NCI-H187 (cell line): Measurements from ENCODE around the gene SCNN1G.
"Not testable (repeated sequence)": the region's sequence is repeated elsewhere in the genome, so short reads cannot be mapped to it uniquely, and the experiment has no call there.

Source experiments
- DNase-seq, 2 experiments: peaks; one replicate each; lab custom pipeline; 2025; lab: John Stamatoyannopoulos, UW

The SCNN1G gene, protein sequence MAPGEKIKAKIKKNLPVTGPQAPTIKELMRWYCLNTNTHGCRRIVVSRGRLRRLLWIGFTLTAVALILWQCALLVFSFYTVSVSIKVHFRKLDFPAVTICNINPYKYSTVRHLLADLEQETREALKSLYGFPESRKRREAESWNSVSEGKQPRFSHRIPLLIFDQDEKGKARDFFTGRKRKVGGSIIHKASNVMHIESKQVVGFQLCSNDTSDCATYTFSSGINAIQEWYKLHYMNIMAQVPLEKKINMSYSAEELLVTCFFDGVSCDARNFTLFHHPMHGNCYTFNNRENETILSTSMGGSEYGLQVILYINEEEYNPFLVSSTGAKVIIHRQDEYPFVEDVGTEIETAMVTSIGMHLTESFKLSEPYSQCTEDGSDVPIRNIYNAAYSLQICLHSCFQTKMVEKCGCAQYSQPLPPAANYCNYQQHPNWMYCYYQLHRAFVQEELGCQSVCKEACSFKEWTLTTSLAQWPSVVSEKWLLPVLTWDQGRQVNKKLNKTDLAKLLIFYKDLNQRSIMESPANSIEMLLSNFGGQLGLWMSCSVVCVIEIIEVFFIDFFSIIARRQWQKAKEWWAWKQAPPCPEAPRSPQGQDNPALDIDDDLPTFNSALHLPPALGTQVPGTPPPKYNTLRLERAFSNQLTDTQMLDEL

DNA sequence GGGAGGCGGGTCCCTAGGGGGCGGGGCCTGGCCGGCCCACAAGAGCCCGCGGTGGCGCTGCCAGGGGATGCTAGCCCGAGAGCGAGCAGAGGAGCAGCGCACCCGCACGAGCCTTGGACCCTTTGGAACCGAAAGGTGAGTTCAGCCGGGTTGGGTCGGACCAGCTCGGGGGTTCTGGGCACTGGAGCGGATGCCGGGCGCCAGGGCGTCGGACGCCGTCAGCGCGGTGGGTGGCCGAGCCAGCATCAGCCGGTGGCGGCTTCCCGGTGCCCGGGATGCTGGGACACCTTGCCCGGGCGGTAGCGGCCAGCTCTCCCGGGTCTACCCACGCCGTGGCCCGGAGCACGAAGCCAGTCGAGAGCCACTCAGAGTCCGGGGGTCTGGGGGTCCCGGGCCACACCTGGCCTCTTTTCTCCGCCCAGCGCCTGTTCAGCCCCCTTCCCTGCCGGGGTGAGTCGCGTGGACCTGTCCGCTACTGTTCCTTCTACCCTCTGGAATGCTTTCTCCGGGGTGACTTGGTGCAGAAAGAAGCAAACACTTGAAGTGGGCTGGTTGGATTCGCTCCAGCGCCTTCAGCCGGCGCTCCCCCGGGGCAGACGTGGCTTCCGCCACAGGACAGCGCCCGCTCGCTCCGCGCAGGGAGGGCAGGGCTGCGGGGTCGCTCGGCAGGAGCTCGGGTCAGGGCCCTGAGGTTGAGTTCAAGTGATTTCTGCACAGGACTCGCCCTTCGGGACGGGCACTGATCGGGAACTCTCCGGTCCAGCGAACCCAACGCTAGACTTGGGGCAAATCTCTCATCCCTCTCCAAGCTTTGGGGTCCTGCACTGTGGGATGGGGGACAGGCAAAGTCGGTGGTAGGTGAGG lies at the start of gene SCNN1G:
SCNN1G (plus strand) TSS at position 67 of the 864 bp plus-strand sequence. CDS start 3,527 bp downstream, outside the sequence.
- DNase-seq: peak; percentile 24 to 31

DNA sequence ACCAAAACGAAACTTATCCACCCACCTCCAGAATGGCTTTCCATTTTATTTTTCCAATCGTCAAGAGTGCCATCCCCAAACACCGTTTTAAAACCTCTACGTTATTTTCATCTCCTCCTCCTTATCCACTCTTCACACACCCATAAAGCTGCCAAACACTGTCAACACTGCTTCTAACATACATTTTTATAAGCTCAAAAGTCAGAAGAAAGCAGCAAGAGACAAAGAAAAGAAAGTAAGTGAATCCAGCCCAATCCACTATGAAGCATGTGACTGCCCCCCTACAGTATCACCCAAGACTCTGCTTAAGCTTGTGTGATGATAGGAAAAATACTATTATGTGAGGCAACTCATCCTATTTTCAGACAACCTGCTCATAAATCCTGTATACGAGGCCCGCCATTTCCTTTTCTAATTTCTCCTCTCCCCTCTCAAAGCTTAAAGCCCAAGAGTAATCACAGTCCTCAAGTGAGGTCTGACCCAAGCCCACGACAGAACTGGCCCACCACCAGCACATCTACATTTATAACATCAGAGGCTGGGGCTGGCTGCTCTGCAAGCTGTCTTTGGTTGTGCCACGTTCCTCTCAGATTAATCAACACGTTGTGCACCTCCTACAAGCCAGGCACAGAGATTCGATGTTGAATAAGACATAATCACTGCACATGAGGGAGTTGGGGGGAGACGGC lies 49.6 kb upstream of the SCNN1G start:
- no peak for DNase-seq

DNA sequence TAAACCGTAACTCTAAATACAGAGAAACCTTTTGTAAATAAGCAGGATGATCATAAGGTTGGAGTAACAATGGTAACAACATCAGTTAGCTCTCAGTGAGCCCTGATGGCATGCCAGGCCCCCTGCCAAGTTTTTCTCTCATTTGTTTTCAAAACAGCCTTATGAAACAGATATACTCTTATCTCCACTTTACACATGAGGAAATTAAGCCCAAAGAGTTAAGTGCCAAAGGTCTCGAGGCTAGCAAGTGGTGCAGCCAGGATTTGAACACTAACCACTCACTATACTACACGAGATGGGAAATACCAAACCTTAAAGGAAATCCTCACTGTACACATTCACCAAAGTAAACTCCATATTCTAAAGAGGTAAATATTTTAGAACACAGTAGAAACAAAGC lies 48.3 kb upstream of the SCNN1G start:
- no peak for DNase-seq

DNA sequence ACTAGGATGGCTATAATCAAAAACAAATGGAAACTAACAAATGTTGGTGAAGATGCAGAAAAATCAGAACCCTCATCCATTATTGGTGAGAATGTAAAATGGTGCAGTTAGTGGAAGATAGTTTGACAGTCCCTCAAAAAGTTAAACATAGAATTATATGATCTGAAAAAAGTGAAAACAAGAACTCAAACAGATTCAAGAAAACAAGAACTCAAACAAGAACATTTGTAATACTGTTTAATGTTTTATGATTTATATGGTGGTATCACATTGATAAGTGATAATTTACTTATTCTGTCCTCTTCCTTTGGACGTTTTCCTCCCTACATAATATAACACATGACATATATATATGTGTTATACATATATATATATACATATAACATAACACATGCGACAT lies 45.3 kb upstream of the SCNN1G start:
- DNase-seq: no peak

DNA sequence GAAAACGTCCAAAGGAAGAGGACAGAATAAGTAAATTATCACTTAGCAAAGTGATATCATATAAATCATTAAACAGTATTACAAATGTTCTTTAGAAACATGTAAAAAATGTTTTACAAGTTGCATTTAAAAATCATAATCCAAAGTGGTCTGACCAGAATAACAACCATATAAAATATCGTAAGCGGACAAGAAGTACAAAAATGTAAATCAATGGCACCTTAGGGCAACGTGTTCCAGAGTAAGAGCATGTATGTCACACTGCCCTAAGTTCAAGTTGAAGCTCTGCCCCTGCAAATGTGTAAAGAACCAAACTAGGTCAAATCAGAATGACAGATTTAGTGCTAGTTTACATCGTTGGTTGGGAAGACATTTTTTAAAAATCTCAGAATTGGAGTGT lies 44.7 kb upstream of the SCNN1G start:
- no peak for DNase-seq

DNA sequence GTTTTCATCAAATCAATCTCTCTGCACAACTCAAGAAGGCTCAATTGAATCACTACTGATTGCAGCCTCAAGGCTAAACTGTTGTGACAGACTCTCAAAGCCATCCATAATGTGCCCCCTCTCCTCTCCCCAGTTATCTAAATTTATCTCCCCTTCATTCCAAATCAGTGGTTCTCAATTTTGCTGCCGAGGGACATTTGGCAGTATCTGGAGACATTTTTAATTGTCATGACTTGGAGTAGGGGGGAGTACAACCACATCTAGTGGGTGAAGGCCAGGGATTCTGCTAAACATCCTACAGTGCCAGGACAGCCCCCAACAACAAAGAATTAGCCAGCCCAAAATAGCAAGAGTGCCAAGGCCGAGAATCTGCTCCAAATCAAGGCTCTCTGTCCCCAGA lies 42.4 kb upstream of the SCNN1G start:
- DNase-seq: no peak

DNA sequence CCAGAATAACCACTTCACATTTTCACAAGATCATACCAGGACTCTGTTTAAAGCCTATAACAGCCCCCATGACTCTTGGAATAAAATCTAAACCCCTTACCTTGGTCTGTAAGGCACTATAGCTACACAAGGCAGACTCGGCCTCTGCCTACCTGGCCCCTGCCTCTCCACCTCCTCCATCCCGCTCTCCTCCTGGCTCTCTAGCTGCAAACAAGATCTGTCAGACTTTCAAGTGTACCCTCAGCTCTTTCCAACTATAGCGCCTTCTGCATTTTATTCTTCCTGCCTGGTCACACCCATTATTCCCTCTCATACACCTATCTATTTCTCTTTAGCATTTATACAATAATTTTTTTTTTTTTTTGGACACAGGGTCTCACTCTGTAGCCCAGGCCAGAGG lies 41.5 kb upstream of the SCNN1G start:
- no peak for DNase-seq

DNA sequence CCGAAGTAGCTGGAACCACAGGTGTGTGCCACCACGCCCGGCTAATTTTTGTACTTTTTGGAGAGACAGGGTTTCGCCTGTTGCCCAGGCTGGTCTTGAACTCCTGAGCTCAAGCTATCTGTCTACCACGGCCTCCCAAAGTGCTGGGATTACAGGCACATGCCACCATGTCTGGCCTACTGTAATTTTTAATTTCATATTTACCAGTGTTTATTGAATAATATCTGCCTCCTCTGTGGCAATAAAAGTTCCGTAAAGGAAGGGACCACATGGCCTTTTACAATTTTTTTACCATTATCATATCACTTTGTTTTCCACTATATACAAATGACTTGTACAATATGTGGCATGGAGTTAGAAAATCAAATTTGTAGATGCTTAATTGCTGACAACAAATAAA lies 41.0 kb upstream of the SCNN1G start:
- no peak for DNase-seq

DNA sequence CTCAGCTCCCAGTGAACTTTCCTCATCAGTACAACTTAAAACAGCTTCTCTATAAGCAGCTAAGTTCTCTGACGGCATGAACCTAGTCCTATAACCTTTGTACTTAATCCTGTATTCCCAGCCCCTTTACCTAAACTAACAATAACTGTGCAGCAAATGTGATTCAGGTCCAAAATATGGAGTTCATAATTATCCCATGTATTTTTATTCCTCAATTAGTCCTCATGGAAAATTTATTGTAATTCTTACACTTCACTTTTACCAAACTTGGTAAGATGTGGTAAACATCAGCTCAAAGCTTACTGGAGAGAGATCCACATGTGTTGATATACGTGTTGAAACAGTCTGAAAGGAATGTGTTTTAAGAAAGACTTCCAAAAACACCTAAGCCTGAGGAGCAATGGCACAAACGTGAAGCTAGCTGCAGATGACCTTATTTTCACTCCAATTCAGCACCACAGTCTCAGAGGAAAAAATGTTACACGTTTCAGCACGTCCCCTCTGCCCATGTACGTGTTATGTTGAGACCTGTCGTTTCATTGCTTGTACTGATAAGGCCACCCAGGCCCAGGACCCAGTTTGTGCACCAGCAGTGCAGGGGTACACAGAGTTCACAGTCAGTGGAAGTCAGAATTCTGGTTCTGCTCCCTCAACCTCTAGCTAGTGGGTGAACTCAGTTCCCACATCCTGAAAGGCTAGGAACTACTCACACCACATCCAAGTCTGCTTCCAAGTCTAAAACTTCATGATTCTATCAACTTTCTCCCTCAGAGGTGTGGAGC lies 40.4 kb upstream of the SCNN1G start:
- no peak for DNase-seq

DNA sequence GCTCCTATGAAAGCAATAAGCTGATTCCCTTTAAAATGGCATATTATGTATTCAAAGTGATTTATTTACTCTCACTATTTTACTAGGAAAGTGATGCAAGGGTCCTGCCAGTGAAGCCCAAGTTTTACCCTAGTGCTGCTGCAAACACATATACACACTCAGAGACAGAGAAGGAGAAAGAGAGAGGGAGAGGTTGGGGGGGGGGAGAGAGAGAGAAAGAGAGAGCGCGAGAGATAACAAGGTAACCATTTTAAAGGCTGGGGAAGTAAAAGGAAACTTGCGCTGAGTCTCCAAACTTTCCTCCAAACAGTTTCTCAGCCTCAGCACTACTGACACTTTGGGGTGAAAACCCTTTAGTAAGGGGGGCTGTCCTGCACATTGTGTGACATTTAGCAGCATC lies 39.2 kb upstream of the SCNN1G start:
- DNase-seq: no peak

DNA sequence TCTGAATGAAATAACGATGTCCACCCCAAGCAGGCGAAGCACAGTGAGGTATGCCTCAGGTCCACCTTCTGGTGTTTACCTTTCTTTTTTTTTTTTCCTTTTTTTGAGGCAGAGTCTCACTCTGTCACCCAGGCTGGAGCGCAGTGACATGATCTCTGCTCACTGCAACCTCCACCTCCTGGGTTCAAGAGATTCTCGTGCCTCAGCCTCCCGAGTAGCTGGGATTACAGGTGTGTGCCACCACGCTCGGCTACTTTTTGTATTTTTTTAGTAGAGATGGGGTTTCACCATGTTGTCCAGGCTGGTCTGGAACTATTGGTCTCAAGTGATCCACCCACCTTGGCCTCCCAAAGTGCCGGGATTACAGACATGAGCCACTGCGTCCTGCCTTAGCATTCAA lies 38.2 kb upstream of the SCNN1G start:
- not testable (repeated sequence) for DNase-seq

DNA sequence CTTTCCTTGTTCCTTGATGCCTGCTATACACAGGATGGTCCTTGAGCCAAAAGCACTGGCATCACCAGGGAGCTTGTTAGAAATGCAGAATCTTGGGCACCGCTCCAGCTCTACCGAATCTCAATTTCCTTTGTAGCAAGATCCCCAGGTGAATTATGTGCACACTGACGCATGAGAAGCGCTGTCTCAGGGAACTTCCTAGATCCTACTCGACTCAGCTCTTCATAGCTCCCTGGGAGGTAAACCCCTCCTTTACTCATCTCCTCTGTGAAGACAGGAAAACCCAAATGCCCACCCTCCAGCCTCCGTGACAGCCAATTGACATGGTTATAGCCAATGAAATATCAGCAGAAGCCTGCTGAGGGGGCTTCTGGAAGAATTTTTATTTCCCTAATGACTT lies 37.4 kb upstream of the SCNN1G start:
- no peak for DNase-seq

DNA sequence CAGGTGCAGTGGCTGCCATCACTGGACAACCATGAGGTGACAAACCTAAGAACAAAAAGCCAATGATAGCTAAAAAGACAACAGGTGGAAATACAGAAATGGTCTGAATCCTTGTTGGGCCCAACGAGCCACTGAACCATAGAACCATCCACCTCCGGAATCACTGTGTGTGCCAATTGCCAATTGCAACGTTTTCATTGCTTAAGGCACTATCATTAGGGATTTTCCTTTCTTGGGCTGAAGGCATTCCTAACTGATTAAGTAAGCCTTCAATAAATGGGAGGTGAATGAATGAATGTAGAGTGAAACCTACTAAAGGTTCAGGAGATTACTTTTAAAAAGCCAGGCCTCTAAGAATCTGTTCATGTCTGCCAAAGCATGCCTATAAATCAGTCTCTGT lies 36.9 kb upstream of the SCNN1G start:
- DNase-seq: no peak

DNA sequence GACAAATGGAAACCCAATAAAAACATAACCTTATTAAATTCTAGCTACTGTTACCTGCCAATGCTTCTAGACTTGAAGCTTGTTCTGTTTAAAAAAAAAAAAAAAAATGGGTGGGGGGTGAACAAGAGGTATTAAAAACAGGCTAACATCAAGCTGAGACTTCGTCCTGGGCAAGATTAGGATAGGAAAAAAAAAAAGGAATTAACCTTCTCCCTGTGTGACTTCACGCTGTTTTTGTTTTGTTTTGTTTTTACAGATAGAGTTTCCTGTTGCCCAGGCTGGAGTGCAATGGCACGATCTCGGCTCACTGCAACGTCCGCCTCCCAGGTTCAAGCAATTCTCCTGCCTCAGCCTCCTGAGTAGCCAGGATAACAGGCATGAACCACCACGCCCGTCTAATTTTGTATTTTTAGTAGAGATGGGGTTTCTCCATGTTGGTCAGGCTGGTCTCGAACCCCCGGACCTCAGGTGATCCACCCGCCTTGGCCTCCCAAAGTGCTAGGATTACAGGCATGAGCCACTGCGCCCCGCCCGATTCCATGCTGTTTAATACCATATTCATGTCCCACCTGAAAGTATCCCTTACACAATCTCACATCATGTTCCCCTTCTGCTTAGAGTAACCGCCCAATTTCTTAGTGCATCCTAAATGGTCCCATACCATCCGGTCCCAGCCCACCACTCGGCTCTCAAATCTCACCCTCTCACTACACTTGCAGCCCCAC lies 35.5 kb upstream of the SCNN1G start:
- DNase-seq: no peak

DNA sequence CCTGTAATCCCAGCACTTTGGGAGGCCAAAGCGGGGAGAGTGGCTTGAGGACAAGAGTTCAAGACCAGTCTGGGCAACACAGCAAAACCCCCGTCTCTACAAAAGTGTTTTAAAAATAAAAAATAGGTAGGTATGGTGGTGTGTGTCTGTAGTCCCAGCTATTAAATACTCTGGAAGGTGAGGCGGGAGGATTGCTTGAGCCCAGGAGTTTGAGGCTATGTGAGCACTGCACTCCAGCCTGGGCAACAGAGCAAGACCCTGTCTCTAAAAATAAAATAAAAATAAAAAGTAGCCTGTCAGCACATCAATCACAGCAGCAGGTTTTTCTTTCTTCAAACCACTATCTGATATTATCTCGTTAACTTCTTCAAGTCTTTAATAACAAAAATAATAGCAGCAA lies 34.9 kb upstream of the SCNN1G start:
- DNase-seq: no peak

DNA sequence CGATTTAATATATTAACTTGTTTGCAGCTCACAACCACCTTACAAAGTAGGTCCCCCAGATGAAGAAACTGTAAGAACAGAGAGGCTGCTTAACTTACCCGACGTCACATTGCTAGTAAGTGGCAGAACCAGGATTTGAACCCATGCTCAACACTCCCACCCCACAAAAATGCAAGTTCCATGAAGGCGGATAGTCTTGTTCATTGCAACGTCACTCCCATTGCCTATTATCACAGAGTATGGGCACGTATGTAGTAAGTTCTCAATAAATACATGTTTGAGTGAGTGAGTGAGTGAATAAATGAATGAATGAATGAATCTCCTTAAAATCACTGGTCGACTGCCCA lies 34.4 kb upstream of the SCNN1G start:
- no peak for DNase-seq

DNA sequence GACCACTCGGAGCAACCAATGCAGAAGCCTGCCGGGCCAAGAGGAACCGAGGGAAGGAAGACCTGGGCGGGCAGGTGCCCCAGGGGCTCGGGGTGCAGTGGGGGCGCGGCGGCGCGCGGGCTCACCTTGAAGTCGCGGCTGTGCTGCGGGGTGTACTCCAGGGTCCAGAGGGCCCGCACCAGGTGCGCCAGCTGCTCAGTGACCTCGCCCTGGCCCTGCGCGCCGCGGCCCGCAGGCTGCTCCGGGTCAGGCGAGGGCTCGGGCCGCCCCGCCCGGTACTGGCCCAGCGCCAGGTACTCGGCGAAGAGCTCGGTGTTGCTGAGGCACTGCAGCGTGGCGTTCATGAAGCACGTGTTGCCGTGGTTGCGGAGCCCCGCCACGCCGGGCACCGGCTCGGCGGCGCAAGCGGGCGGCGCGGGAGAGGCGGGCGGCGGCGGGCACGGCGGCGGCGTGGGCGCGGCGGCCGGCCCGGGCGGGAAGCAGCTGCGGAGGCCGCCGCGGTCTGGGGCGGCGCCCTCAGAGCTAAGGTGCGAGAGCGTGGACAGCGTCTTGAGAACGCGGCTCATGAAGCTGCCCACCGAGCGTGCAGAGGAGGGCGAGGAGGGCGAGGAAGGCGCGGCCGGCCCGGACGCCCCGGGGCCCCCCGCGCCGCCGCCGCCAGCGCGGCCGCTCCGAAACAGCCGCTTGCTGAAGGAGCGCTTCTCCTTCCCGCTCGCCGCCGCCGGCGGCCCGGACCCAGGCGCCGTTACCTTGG lies 33.9 kb upstream of the SCNN1G start:
- DNase-seq: no peak

DNA sequence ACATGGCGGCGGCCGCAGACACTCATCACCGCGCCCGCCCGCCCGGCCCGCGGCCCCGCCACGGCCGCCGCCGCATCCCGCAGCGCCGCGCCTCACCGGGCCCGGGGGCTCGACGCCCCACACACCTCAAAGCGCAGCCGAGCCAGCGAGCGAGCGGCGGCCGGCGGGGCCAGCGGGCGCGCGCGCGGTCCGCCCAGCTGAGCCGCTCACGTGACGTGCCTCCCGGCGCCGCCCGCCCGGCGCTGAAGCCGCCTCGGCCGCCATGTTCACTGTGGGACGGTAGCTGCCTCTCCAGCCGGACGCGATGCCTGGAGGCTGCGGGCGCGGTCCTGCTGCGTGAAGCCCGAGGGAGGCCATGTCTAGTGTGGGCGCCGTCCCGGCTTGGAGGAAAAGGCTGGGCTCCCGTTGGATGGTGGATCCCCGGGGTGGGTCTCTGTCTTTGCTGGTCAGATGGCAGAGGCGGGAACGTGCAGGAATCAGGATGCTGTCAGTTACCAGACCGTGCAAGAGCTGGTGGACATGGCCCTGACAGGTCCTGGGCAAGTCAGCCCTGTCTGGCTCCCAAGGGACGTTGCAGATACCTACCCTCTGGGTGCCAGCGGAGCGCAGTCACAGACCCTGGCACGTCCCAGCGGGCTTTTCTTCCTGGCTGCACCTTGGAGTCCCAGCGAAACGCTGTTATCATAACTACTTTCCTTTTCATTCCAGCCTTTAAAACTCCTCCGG lies 33.1 kb upstream of the SCNN1G start, which contains the start of gene USP31:
USP31 (minus strand) TSS at position 186 of the 726 bp plus-strand sequence; CDS start at position 4, 182 bp downstream.
- peak; percentile 65 to 76 for DNase-seq

DNA sequence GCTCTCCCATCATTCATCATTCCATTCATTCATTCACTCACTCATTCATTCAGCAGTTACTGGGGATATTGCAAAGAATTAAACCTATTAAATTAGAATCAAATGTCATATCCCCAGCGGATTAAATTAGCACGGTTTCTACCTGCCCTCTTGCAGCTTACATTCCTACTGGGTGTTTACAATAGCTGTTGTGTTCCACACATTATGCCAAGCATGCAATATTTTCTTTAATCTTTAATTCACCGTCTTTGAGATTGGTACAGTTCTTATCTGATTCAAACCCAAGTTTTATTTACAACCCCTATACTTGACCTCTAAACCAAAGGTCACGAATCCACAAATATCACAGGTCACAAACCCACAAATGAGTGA lies 32.6 kb upstream of the SCNN1G start:
- DNase-seq: no peak
